ENCODE results near the gene DEPDC5. TPM values are rescaled to one million over a fixed set of nuclear protein-coding genes. Genes with fewer than 3 reads are reported as not detected.

The DEPDC5 gene
- total and polyA plus RNA-seq, 9 of the 15 experiments (the other 6 are each of a cell fraction or from before 2014, with no cell fraction given) = 2.3 to 12.3 (median 10.7) TPM

DNA sequence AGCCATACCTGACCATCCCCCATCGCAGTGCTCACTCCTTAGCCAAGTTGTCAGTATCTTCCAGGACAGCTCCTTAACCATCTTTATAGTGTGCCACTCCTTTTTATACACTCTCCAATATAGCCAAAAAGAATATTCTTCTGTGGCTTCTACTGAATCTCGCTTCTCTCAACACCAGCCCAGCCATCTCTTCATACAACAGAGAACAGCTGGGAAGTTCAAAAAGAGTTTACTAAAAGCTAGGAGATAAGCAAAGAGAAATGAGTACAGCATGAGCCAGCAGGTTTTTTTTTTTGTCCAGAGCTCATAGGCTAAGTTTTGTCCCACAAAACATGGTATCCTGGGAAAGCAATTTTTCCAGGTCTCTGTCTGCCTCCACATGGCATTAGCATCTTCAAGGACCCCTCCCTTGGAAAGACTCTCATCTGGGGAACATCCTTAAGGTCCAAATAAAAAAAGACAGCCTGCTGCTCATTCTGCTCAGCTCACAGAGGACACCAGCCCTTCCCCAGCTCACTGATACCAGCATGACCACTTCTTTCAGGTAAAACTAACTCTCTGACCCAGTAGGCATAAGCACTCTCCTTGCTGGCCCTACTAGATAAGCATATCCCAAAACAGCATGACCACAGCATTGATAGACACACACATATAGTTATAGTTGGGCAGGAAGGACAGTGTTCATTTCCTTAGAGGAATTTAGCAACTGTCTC lies 141.7 kb downstream of the DEPDC5 start (continued):
- TF ChIP-seq L3MBTL2 (IDR thresholded peaks at IDR 0.05) (0 out of 2 replicates have a peak, but pooled peaks have one; percentile 28), ZNF197 (CRISPR knock-in tag; IDR thresholded peaks at IDR 0.05; ENCODE audit: low read depth) (no peak), EP300 (IDR thresholded peaks at IDR 0.05; ENCODE audit: low read length) (peak; percentile 95), TAL1 (IDR thresholded peaks at IDR 0.05) (peak; percentile 95), DACH1 (IDR thresholded peaks at IDR 0.05; ENCODE audit: partially characterized antibody) (peak; percentile 93), ETS2 (tag; IDR thresholded peaks at IDR 0.05; ENCODE audit: borderline replicate concordance, poor library complexity, severe bottlenecking) (no peak), FOXM1 (IDR thresholded peaks at IDR 0.05; ENCODE audit: low read depth) (peak; percentile 81), FOXM1 (CRISPR knock-in tag; IDR thresholded peaks at IDR 0.05; ENCODE audit: low read depth) (no peak), ARHGAP35 (IDR thresholded peaks at IDR 0.05; ENCODE audit: partially characterized antibody) (no peak), SIN3B (IDR thresholded peaks at IDR 0.05; ENCODE audit: low read depth) (no peak), NCOA1 (IDR thresholded peaks at IDR 0.05; ENCODE audit: low read depth) (peak; percentile 86; the same call in 1 of the 2 replicates), DPF2 (IDR thresholded peaks at IDR 0.05) (peak; percentile 96), RB1 (IDR thresholded peaks at IDR 0.05; ENCODE audit: low read depth) (no peak), NFE2L1 (tag; IDR thresholded peaks at IDR 0.05; ENCODE audit: borderline replicate concordance, low read depth) (no peak; the same call in 1 of the 2 replicates), CCNT2 (IDR thresholded peaks at IDR 0.05; ENCODE audit: borderline replicate concordance, extremely low read depth, insufficient read length, low read depth, low read length) (peak; percentile 78), RUNX1 (IDR thresholded peaks at IDR 0.05; ENCODE audit: low read depth) (peak; percentile 40; the same call in 1 of the 2 replicates), TAF9B (IDR thresholded peaks at IDR 0.05; ENCODE audit: partially characterized antibody) (peak; percentile 48), FOXJ3 (CRISPR knock-in tag; IDR thresholded peaks at IDR 0.05) (no peak)
- TF ChIP-seq, protein P1, sequence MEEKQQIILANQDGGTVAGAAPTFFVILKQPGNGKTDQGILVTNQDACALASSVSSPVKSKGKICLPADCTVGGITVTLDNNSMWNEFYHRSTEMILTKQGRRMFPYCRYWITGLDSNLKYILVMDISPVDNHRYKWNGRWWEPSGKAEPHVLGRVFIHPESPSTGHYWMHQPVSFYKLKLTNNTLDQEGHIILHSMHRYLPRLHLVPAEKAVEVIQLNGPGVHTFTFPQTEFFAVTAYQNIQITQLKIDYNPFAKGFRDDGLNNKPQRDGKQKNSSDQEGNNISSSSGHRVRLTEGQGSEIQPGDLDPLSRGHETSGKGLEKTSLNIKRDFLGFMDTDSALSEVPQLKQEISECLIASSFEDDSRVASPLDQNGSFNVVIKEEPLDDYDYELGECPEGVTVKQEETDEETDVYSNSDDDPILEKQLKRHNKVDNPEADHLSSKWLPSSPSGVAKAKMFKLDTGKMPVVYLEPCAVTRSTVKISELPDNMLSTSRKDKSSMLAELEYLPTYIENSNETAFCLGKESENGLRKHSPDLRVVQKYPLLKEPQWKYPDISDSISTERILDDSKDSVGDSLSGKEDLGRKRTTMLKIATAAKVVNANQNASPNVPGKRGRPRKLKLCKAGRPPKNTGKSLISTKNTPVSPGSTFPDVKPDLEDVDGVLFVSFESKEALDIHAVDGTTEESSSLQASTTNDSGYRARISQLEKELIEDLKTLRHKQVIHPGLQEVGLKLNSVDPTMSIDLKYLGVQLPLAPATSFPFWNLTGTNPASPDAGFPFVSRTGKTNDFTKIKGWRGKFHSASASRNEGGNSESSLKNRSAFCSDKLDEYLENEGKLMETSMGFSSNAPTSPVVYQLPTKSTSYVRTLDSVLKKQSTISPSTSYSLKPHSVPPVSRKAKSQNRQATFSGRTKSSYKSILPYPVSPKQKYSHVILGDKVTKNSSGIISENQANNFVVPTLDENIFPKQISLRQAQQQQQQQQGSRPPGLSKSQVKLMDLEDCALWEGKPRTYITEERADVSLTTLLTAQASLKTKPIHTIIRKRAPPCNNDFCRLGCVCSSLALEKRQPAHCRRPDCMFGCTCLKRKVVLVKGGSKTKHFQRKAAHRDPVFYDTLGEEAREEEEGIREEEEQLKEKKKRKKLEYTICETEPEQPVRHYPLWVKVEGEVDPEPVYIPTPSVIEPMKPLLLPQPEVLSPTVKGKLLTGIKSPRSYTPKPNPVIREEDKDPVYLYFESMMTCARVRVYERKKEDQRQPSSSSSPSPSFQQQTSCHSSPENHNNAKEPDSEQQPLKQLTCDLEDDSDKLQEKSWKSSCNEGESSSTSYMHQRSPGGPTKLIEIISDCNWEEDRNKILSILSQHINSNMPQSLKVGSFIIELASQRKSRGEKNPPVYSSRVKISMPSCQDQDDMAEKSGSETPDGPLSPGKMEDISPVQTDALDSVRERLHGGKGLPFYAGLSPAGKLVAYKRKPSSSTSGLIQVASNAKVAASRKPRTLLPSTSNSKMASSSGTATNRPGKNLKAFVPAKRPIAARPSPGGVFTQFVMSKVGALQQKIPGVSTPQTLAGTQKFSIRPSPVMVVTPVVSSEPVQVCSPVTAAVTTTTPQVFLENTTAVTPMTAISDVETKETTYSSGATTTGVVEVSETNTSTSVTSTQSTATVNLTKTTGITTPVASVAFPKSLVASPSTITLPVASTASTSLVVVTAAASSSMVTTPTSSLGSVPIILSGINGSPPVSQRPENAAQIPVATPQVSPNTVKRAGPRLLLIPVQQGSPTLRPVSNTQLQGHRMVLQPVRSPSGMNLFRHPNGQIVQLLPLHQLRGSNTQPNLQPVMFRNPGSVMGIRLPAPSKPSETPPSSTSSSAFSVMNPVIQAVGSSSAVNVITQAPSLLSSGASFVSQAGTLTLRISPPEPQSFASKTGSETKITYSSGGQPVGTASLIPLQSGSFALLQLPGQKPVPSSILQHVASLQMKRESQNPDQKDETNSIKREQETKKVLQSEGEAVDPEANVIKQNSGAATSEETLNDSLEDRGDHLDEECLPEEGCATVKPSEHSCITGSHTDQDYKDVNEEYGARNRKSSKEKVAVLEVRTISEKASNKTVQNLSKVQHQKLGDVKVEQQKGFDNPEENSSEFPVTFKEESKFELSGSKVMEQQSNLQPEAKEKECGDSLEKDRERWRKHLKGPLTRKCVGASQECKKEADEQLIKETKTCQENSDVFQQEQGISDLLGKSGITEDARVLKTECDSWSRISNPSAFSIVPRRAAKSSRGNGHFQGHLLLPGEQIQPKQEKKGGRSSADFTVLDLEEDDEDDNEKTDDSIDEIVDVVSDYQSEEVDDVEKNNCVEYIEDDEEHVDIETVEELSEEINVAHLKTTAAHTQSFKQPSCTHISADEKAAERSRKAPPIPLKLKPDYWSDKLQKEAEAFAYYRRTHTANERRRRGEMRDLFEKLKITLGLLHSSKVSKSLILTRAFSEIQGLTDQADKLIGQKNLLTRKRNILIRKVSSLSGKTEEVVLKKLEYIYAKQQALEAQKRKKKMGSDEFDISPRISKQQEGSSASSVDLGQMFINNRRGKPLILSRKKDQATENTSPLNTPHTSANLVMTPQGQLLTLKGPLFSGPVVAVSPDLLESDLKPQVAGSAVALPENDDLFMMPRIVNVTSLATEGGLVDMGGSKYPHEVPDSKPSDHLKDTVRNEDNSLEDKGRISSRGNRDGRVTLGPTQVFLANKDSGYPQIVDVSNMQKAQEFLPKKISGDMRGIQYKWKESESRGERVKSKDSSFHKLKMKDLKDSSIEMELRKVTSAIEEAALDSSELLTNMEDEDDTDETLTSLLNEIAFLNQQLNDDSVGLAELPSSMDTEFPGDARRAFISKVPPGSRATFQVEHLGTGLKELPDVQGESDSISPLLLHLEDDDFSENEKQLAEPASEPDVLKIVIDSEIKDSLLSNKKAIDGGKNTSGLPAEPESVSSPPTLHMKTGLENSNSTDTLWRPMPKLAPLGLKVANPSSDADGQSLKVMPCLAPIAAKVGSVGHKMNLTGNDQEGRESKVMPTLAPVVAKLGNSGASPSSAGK (IDR thresholded peaks at IDR 0.05) = no peak

Data from K562 (cell line).